ENCODE data around the gene CHML. TPM values are rescaled to one million over a fixed set of nuclear protein-coding genes. Genes with fewer than 3 reads are reported as not detected.

CHML gene
- total RNA-seq, 1 donor from 2014 or later: 15.2 TPM

- Mint-ChIP-seq H3K4me3 (ENCODE audit: unreplicated experiment) (no peak overlapping the region), H3K27me3 (ENCODE audit: unreplicated experiment) (no peaks in the 10 kb centered on the region)
Measured at GRCh38 chr1:241679961-241680360, 39.8 kb upstream of the CHML start.

DNA sequence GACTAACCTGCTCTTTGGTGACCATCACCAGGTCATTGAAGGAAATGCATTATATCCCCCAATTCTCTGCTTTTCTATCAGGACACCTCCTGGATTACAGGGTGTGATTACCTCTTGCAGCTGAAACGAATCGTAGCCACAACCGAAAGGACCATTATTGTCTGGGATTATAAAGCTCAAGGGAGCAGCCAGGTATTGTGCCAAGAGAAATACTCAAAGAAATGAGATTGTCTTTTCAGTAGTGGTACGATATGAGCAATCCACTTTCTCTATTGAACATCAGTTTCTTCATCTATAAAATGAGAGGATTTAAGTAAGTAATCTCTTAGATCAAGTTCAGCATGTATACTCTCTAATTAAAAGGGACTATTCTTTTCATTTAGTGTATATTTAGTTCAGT is 39.2 kb upstream of the CHML start:
- H3K36me3 Mint-ChIP-seq (ENCODE audit: low read depth, unreplicated experiment): no peaks in the 10 kb centered on the region
- no peaks in the 10 kb centered on the region for H3K4me1 Mint-ChIP-seq (ENCODE audit: unreplicated experiment)

More at GRCh38 chr1:241679961-241680360, 39.8 kb upstream of the CHML start:
- no peak for TF ChIP-seq CTCF (IDR thresholded peaks at IDR 0.05; ENCODE audit: unreplicated experiment)
- no peaks in the 10 kb centered on the region for H3K36me3 Mint-ChIP-seq (ENCODE audit: low read depth, unreplicated experiment)
- no peak for DNase-seq (ENCODE audit: low spot score)
- no peak overlapping the region for H3K27ac Mint-ChIP-seq (ENCODE audit: unreplicated experiment)
- no peaks in the 10 kb centered on the region for H3K4me1 Mint-ChIP-seq (ENCODE audit: unreplicated experiment)
- H3K9me3 Mint-ChIP-seq (ENCODE audit: unreplicated experiment): no peaks in the 10 kb centered on the region

GRCh38 chr1:241678536-241678935 is 38.4 kb upstream of the CHML start:
- H3K4me1 Mint-ChIP-seq (ENCODE audit: unreplicated experiment): no peaks in the 10 kb centered on the region
- H3K9me3 Mint-ChIP-seq (ENCODE audit: unreplicated experiment): no peaks in the 10 kb centered on the region
- no peaks in the 10 kb centered on the region for H3K36me3 Mint-ChIP-seq (ENCODE audit: low read depth, unreplicated experiment)
- H3K27me3 Mint-ChIP-seq (ENCODE audit: unreplicated experiment): no peaks in the 10 kb centered on the region
- no peak overlapping the region for H3K27ac Mint-ChIP-seq (ENCODE audit: unreplicated experiment)
- no peak for DNase-seq (ENCODE audit: low spot score)
- no peak for TF ChIP-seq CTCF (IDR thresholded peaks at IDR 0.05; ENCODE audit: unreplicated experiment)
- H3K4me3 Mint-ChIP-seq (ENCODE audit: unreplicated experiment): no peak overlapping the region

More for the DNA sequence above, 39.2 kb upstream of the CHML start:
- Mint-ChIP-seq H3K27me3 (ENCODE audit: unreplicated experiment) (no peaks in the 10 kb centered on the region), H3K9me3 (ENCODE audit: unreplicated experiment) (no peaks in the 10 kb centered on the region), H3K27ac (ENCODE audit: unreplicated experiment) (no peak overlapping the region), H3K4me3 (ENCODE audit: unreplicated experiment) (no peak overlapping the region)
- TF ChIP-seq CTCF (IDR thresholded peaks at IDR 0.05; ENCODE audit: unreplicated experiment): no peak
- DNase-seq (ENCODE audit: low spot score): no peak

DNA sequence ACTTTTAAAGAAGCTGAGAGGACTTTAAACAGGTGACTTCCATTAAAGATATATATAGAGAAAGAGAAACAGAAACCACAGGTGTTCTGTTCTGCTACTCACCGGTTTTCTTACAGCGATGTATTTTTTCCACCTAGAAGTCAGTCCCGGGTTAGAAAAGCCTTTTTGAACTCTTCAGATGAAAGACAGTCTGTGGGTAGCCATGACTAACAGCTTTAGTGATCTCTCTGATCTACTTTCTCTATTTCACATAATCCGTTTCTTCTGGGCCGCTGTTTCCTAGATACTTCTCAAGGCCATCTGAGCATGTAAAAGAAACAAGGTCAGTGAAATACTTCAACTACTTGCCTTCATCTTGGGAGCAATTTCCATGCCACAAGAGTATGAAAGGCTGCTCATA is 37.0 kb upstream of the CHML start:
- Mint-ChIP-seq H3K36me3 (ENCODE audit: low read depth, unreplicated experiment) (no peaks in the 10 kb centered on the region), H3K27ac (ENCODE audit: unreplicated experiment) (no peak overlapping the region), H3K27me3 (ENCODE audit: unreplicated experiment) (no peaks in the 10 kb centered on the region), H3K4me1 (ENCODE audit: unreplicated experiment) (no peaks in the 10 kb centered on the region), H3K9me3 (ENCODE audit: unreplicated experiment) (no peaks in the 10 kb centered on the region), H3K4me3 (ENCODE audit: unreplicated experiment) (no peak overlapping the region)
- TF ChIP-seq CTCF (IDR thresholded peaks at IDR 0.05; ENCODE audit: unreplicated experiment): no peak
- no peak for DNase-seq (ENCODE audit: low spot score)

DNA sequence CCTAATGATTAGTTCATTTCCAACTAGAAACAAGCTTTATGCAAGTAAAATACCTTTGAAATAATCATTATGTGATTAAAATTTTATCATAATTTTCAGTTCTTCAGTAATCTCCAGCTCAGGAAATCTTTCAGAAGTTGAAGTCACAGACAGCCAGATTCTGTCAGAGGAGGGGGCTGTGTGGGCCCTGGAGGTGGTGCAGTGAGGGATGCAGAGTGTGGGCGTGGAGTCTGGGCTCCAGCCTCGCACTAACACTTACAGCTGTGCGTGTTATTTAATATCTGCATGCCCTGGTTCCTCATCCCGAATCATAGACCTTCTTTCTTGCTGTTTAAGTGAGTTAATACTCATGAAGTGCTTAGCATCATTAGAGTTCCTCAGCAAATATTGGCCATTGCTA is 35.8 kb upstream of the CHML start:
- Mint-ChIP-seq H3K9me3 (ENCODE audit: unreplicated experiment) (no peaks in the 10 kb centered on the region), H3K36me3 (ENCODE audit: low read depth, unreplicated experiment) (no peaks in the 10 kb centered on the region), H3K4me1 (ENCODE audit: unreplicated experiment) (no peaks in the 10 kb centered on the region), H3K4me3 (ENCODE audit: unreplicated experiment) (no peak overlapping the region), H3K27ac (ENCODE audit: unreplicated experiment) (no peak overlapping the region), H3K27me3 (ENCODE audit: unreplicated experiment) (no peaks in the 10 kb centered on the region)
- DNase-seq (ENCODE audit: low spot score): no peak
- TF ChIP-seq CTCF (IDR thresholded peaks at IDR 0.05; ENCODE audit: unreplicated experiment): no peak

Data from endothelial cell (in vitro differentiated cells).